Cardiac fibroblast (primary cell): Measurements from ENCODE around the gene NUSAP1.
"Not testable (repeated sequence)": the region's sequence is repeated elsewhere in the genome, so short reads cannot be mapped to it uniquely, and the experiment has no call there.

ENCODE experiments used
- DNase-seq, 2 donors: peaks; one replicate each; pipeline versions ENCODE4 v3.0.0 to v3.0.0-alpha.2; 2010; ENCODE audit warnings: low read depth in 2 of 2
- H3K4me3 ChIP-seq, 2 donors: replicated peaks in 1 of 2; 1 replicate in 1 of 2; 2 replicates in 1 of 2; pipeline ENCODE4 v1.5.1; 2011; ENCODE audit warnings: low read depth in 2 of 2, low read length in 2 of 2, mild to moderate bottlenecking in 2 of 2, moderate library complexity in 1 of 2
- TF ChIP-seq, protein P1 (sequence below): IDR thresholded peaks from one replicate; pipeline ENCODE4 v1.5.1; 2011; ENCODE audit warnings: low read depth, mild to moderate bottlenecking, low read length, inconsistent platforms

NUSAP1 gene

DNA sequence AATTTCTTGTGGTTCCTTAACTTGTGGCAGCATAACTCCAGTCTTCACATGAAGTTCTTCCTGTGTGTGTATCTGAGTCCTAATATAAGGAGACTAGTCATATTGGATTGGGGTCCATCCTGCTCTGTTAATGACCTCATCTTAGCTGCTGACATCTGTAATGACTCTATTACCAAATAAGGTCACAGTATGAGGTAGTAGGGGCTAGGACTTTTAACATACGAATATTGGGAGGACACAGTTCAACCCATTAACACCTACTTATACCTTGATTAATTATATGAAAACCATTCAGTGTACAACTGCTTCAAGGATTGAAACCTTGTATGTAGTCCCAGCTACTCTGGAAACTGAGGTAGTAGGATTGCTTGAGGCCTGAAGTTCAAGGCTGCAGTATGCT lies 44.2 kb upstream of the NUSAP1 start:
- TF ChIP-seq, protein P1, sequence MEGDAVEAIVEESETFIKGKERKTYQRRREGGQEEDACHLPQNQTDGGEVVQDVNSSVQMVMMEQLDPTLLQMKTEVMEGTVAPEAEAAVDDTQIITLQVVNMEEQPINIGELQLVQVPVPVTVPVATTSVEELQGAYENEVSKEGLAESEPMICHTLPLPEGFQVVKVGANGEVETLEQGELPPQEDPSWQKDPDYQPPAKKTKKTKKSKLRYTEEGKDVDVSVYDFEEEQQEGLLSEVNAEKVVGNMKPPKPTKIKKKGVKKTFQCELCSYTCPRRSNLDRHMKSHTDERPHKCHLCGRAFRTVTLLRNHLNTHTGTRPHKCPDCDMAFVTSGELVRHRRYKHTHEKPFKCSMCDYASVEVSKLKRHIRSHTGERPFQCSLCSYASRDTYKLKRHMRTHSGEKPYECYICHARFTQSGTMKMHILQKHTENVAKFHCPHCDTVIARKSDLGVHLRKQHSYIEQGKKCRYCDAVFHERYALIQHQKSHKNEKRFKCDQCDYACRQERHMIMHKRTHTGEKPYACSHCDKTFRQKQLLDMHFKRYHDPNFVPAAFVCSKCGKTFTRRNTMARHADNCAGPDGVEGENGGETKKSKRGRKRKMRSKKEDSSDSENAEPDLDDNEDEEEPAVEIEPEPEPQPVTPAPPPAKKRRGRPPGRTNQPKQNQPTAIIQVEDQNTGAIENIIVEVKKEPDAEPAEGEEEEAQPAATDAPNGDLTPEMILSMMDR: no peak
- no peak for DNase-seq
- H3K4me3 ChIP-seq: no peak overlapping the region

DNA sequence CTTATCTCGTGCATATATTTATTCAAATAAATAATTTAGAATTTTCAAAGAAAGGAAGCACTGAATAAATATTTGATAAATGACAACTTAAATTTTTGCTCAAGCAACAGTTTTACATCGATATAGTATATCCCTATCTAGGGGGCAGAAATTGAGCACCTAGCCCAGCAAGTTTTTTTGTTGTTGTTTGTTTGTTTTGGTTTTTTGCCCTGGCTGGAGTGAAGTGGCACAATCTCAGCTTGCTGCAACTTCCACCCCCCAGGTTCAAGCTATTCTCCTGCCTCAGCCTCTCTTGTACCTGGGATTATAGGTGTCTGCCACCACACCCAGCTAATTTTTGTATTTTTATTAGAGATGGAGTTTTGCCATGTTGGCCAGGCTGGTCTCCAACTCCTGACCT lies 42.7 kb upstream of the NUSAP1 start:
- TF ChIP-seq, protein P1: no peak
- DNase-seq: no peak
- H3K4me3 ChIP-seq: no peak overlapping the region

DNA sequence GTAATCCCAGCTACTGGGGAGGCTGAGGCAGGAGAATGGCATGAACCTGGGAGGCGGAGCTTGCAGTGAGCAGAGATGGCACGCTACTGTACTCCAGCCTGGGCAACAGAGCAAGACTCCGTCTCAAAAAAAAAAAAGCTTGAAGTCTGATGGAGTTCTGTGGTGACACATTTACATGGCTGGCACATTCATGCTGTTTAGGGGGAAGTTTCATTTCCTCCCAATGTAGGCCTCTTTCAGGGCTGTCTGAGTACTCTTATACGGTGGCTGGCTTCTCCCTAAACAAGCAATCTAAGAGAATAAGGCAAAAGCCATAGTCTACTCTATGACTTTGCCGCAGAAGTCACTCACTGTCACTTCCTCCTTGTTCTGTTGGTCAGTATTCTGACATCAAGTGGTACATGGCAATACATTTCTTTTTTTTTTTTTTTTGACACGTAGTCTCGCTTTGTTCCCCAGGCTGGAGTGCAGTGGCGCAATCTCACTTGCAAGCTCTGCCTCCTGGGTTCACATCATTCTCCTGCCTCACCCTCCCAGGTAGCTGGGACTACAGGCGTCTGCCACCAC lies 41.5 kb upstream of the NUSAP1 start:
- no peak for DNase-seq
- H3K4me3 ChIP-seq: no peak overlapping the region
- TF ChIP-seq, protein P1: no peak

DNA sequence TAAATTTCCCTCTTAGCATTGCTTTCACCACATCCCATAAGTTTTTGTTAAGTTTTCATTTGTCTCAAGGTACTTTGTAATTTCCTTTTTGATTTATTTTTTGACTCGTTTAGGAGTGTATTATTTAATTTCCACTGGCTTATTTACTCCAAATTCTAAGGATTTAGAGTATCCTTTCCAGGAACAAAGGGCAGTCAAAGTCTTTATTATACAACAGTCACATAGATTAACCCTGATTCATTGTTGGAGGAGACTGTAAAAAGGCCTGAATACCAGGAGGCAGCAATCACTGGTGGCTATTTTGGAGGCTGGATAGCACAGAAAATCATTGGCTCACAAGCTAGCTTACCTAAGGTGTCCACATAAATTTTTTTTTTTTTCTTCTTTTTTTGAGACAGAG lies 40.2 kb upstream of the NUSAP1 start:
- DNase-seq: no peak
- TF ChIP-seq, protein P1: no peak
- no peak overlapping the region for H3K4me3 ChIP-seq

DNA sequence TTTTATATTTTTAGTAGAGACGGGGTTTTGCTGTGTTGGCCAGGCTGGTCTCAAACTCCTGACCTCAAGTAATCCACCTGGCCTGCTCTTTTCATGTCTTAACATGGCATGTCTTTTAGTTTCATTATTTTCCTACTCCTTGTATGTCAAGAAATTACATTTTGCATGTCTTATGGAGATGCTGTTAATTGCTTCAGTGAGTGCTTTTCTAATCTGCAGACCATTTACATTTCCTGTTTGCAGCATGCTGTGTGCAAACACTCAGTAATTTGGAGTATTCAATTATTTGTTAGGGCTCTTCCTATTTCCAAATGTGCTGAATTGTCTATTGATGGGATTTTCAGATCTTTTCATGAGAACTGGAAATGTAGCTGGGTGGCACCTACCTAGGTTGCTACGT lies 31.5 kb upstream of the NUSAP1 start:
- not testable (repeated sequence) for DNase-seq, H3K4me3 ChIP-seq

DNA sequence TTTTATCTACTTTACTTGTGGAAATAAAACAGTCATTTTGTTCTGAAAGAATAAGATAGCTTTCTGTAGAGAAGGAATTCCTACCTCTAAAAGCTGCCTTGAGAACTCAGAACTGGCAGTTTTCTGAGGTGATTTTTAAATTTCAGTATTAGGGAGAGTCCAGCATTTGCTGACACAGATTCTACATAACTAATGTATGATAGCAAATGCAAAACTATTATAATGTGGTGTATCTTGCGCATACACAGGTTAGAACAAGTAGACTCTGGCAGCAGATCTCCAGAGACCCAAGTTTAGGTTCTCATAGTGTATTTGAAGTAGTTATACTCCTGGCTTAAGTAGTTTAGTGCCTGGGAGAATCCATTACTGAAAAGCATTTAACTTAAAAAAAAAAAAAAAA lies 31.1 kb upstream of the NUSAP1 start:
- DNase-seq: no peak
- no peak overlapping the region for H3K4me3 ChIP-seq
- TF ChIP-seq, protein P1: no peak

DNA sequence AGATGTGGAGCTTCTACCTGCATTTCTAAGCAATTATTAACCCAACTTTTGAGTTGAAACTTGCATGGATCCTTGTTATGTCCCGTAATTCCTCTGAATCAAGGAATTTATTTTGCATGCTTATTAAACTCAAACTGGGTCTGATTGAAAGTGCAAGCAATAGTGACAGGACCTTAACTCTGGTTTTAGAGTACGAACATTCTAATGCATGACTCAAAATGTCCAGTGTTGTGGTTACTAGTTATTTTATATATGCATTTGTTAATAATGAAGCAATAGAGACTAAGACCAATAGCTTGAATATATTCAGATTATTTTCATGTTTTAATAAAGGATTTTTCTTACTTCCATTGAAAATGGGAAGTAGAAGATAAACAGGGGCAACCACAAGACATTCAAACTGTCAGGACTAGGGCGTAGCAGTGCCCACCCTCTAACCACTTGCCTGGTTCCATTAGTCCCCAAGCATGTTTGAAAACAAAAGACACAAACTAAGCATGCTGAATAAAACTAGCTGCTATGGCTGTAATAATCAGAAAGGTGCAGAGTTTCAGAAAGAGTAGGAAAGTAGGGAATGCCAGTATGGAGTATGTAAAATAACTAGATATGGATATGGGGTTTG lies 28.4 kb upstream of the NUSAP1 start:
- no peak for DNase-seq
- no peak overlapping the region for H3K4me3 ChIP-seq
- TF ChIP-seq, protein P1: no peak
